Body of pancreas (tissue), 4 donors: ENCODE results near the gene ATG16L1. TPM values are rescaled to one million over a fixed set of nuclear protein-coding genes. Genes with fewer than 3 reads are reported as not detected.

Experiments used
- ATAC-seq: fragments of 150-250 bp; one replicate; pipeline ENCODE4 v1.9.1; 2016
- DNase-seq, 4 donors: peaks; one replicate each; pipeline ENCODE4 v3.0.0-alpha.2; 2019
- H3K27ac ChIP-seq, 4 donors: fragments of 200-600 bp; sonication (generic); 1 replicate in 3 of 4; 2 replicates in 1 of 4; pipeline versions ENCODE4 v1.5.1 to v1.6.1; 2016 to 2019; ENCODE audit warnings: mild to moderate bottlenecking in 1 of 4, mixed read lengths in 1 of 4, moderate library complexity in 1 of 4
- H3K27me3 ChIP-seq, 2 donors: fragments of 200-600 bp; sonication (generic); one replicate each; pipeline ENCODE4 v1.6.0; 2016; ENCODE audit warnings: mild to moderate bottlenecking in 1 of 2
- H3K36me3 ChIP-seq, 2 donors: fragments of 200-600 bp; sonication (generic); replicated peaks in 1 of 2; 2 replicates each; pipeline ENCODE4 v1.5.1; 2016; ENCODE audit warnings: low read depth in 2 of 2; ENCODE audit not compliant: insufficient read depth in 1 of 2
- H3K4me1 ChIP-seq: fragments of 200-600 bp; sonication (generic); one replicate; pipeline ENCODE4 v1.6.0; 2016
- H3K4me3 ChIP-seq, 2 donors: fragments of 200-600 bp; sonication (generic); 1 replicate in 1 of 2; 2 replicates in 1 of 2; pipeline ENCODE4 v1.5.1; 2016 to 2019
- H3K9me3 ChIP-seq, 3 donors: fragments of 200-600 bp; sonication (generic); 1 replicate in 2 of 3; 2 replicates in 1 of 3; pipeline ENCODE4 v1.5.1; 2016
- CTCF ChIP-seq, 7 experiments: fragments of 450-650 bp in 4 of 7; fragments of 200-600 bp in 3 of 7; sonication (generic) in 3 of 7; IDR thresholded peaks; one replicate each; pipeline ENCODE4 v1.5.1; 2016 to 2019; ENCODE audit warnings: antibody characterized with exemption in 7 of 7
- POLR2A ChIP-seq, 3 donors: fragments of 450-650 bp; IDR thresholded peaks; one replicate each; pipeline ENCODE4 v1.6.1; 2016; ENCODE audit warnings: antibody characterized with exemption in 3 of 3, mild to moderate bottlenecking in 2 of 3
- WGBS, 2 donors: methylation state at CpG; one replicate each; pipeline ENCODE4 v1.1.5; 2017; 5-methylcytosine and 5-hydroxymethylcytosine counted together
- intact Hi-C: fragments of 100-400 bp; cut with DNase I; formaldehyde crosslinking; loops from one replicate; pipeline ENCODE4 v1.15.1; 2023
- total RNA-seq, 2 donors: library from RNA; depleted of rRNA; stranded (reverse); fragments of >200 nt; gene quantifications; one replicate each; pipeline ENCODE4 v1.1.0, GENCODE V29; 2016

The ATG16L1 gene
- total RNA-seq, 2 donors from 2014 or later, result 23.7 to 29.1 TPM

GRCh38 chr2:233314180-233314925 lies 62.9 kb downstream of the ATG16L1 start:
- no peaks in the 10 kb centered on the region for H3K27me3 ChIP-seq
- no peak for ATAC-seq
- H3K9me3 ChIP-seq, result no peaks in the 10 kb centered on the region
- TF ChIP-seq CTCF (IDR thresholded peaks at IDR 0.05), result no peak
- no peak for TF ChIP-seq POLR2A (IDR thresholded peaks at IDR 0.05)
- H3K27ac ChIP-seq, result no peak overlapping the region
- intact Hi-C loops, result no loop called here
- WGBS, 2 donors, result 74 to 84% methylated on average over 14 to 20 of the region's 20 CpGs
- DNase-seq, result no peak
- H3K4me1 ChIP-seq, result no peaks in the 10 kb centered on the region
- no peak overlapping the region for H3K4me3 ChIP-seq
- H3K36me3 ChIP-seq, result no peaks in the 10 kb centered on the region

- Histone ChIP-seq H3K4me3 (no peak overlapping the region), H3K36me3 (no peaks in the 10 kb centered on the region), H3K27me3 (no peaks in the 10 kb centered on the region), H3K9me3 (no peaks in the 10 kb centered on the region), H3K27ac (no peak overlapping the region), H3K4me1 (no peaks in the 10 kb centered on the region)
- 62 to 71% methylated on average over 7 of the region's 7 CpGs for WGBS, 2 donors
- no peak for TF ChIP-seq CTCF (IDR thresholded peaks at IDR 0.05)
- no peak for TF ChIP-seq POLR2A (IDR thresholded peaks at IDR 0.05)
- ATAC-seq (no peak), DNase-seq (no peak)
- intact Hi-C loops, result no loop called here
These were observed 65.9 kb downstream of the ATG16L1 start for GRCh38 chr2:233317196-233317943.

GRCh38 chr2:233319256-233319655 lies 67.8 kb downstream of the ATG16L1 start:
- 72 to 79% methylated on average over 3 to 5 of the region's 5 CpGs for WGBS, 2 donors

GRCh38 chr2:233320470-233320869 lies 69.0 kb downstream of the ATG16L1 start:
- no peak for DNase-seq
- intact Hi-C loops, result no loop called here
- 87 to 90% methylated on average over 16 to 17 of the region's 17 CpGs for WGBS, 2 donors
- no peak for TF ChIP-seq POLR2A (IDR thresholded peaks at IDR 0.05)
- no peak for TF ChIP-seq CTCF (IDR thresholded peaks at IDR 0.05)
- ATAC-seq, result no peak
- Histone ChIP-seq H3K27ac (no peak overlapping the region), H3K9me3 (no peaks in the 10 kb centered on the region), H3K36me3 (no peaks in the 10 kb centered on the region), H3K4me3 (no peak overlapping the region), H3K27me3 (no peaks in the 10 kb centered on the region), H3K4me1 (no peaks in the 10 kb centered on the region)

More at GRCh38 chr2:233319256-233319655, 67.8 kb downstream of the ATG16L1 start:
- DNase-seq (no peak), ATAC-seq (no peak)
- intact Hi-C loops, result no loop called here
- H3K27me3 ChIP-seq, result no peaks in the 10 kb centered on the region
- H3K9me3 ChIP-seq, result no peaks in the 10 kb centered on the region
- H3K4me1 ChIP-seq, result no peaks in the 10 kb centered on the region
- H3K4me3 ChIP-seq, result no peak overlapping the region
- no peak overlapping the region for H3K27ac ChIP-seq
- no peak for TF ChIP-seq CTCF (IDR thresholded peaks at IDR 0.05)
- no peak for TF ChIP-seq POLR2A (IDR thresholded peaks at IDR 0.05)
- no peaks in the 10 kb centered on the region for H3K36me3 ChIP-seq
